Measurements from ENCODE around the gene INSC. TPM values are rescaled to one million over a fixed set of nuclear protein-coding genes. Genes with fewer than 3 reads are reported as not detected.

The INSC gene
- polyA plus RNA-seq, 1 donor from 2014 or later: 0.12 TPM

DNA sequence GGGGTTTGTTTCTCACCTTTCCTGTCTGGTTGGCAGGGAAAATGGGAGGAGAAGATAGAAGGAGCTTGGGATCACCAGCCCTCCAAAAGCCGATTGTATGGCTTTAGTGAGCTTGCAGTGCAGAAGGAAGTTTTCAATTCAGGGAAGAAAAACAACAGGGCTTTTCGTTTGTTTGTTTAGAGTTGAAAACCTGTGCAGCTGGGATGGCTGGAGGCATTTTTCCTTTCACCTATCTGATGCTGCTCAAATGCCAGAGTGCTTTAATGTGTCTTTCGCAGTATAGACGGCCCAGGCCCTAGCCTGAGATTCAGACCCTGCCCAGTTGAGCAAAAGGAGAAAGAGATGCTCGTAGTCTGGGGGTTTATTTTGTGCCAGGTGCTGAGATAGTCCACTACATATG lies 87.9 kb downstream of the INSC start:
- Histone ChIP-seq H3K4me2 (ENCODE audit: low read length) (no peak overlapping the region), H3K9me3 (ENCODE audit: low read length) (no peaks in the 10 kb centered on the region), H3K9ac (ENCODE audit: low read length) (no peak overlapping the region), H3K36me3 (ENCODE audit: insufficient read depth, low read length) (no peaks in the 10 kb centered on the region), H3F3A (ENCODE audit: insufficient read depth, low read length, poor library complexity, severe bottlenecking) (no peaks in the 10 kb centered on the region), H3K9me2 (ENCODE audit: insufficient read depth, low read length) (no peaks in the 10 kb centered on the region), H4K20me1 (ENCODE audit: insufficient read depth) (no peaks in the 10 kb centered on the region), H3K27ac (ENCODE audit: low read length) (no peak overlapping the region), H3K4me3 (ENCODE audit: low read length) (no peak overlapping the region), H2AFZ (ENCODE audit: low read depth, low read length) (no peak overlapping the region), H3K27me3 (ENCODE audit: insufficient read depth, low read depth, low read length) (no peaks in the 10 kb centered on the region), H3K79me2 (replicated peaks; ENCODE audit: insufficient read depth, low read length) (no peaks in the 10 kb centered on the region)
- TF ChIP-seq SMC3 (conservative IDR thresholded peaks at IDR 0.05; ENCODE audit: poor library complexity): no peak
- no peak for TF ChIP-seq MXI1 (conservative IDR thresholded peaks at IDR 0.05; ENCODE audit: poor library complexity, severe bottlenecking)
- no peak for TF ChIP-seq EP300 (conservative IDR thresholded peaks at IDR 0.05; ENCODE audit: poor library complexity, severe bottlenecking)
- no peak for TF ChIP-seq EZH2 (IDR thresholded peaks at IDR 0.05; ENCODE audit: borderline replicate concordance, insufficient read depth, low read length, poor library complexity, severe bottlenecking)
- TF ChIP-seq TAF1 (IDR thresholded peaks at IDR 0.05; ENCODE audit: low read depth): no peak
- TF ChIP-seq, protein P1, sequence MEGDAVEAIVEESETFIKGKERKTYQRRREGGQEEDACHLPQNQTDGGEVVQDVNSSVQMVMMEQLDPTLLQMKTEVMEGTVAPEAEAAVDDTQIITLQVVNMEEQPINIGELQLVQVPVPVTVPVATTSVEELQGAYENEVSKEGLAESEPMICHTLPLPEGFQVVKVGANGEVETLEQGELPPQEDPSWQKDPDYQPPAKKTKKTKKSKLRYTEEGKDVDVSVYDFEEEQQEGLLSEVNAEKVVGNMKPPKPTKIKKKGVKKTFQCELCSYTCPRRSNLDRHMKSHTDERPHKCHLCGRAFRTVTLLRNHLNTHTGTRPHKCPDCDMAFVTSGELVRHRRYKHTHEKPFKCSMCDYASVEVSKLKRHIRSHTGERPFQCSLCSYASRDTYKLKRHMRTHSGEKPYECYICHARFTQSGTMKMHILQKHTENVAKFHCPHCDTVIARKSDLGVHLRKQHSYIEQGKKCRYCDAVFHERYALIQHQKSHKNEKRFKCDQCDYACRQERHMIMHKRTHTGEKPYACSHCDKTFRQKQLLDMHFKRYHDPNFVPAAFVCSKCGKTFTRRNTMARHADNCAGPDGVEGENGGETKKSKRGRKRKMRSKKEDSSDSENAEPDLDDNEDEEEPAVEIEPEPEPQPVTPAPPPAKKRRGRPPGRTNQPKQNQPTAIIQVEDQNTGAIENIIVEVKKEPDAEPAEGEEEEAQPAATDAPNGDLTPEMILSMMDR (IDR thresholded peaks at IDR 0.05; ENCODE audit: poor library complexity, severe bottlenecking): no peak
- TF ChIP-seq, protein P2, sequence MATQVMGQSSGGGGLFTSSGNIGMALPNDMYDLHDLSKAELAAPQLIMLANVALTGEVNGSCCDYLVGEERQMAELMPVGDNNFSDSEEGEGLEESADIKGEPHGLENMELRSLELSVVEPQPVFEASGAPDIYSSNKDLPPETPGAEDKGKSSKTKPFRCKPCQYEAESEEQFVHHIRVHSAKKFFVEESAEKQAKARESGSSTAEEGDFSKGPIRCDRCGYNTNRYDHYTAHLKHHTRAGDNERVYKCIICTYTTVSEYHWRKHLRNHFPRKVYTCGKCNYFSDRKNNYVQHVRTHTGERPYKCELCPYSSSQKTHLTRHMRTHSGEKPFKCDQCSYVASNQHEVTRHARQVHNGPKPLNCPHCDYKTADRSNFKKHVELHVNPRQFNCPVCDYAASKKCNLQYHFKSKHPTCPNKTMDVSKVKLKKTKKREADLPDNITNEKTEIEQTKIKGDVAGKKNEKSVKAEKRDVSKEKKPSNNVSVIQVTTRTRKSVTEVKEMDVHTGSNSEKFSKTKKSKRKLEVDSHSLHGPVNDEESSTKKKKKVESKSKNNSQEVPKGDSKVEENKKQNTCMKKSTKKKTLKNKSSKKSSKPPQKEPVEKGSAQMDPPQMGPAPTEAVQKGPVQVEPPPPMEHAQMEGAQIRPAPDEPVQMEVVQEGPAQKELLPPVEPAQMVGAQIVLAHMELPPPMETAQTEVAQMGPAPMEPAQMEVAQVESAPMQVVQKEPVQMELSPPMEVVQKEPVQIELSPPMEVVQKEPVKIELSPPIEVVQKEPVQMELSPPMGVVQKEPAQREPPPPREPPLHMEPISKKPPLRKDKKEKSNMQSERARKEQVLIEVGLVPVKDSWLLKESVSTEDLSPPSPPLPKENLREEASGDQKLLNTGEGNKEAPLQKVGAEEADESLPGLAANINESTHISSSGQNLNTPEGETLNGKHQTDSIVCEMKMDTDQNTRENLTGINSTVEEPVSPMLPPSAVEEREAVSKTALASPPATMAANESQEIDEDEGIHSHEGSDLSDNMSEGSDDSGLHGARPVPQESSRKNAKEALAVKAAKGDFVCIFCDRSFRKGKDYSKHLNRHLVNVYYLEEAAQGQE (IDR thresholded peaks at IDR 0.05; ENCODE audit: borderline replicate concordance): no peak
- no peak for TF ChIP-seq POLR2AphosphoS5 (IDR thresholded peaks at IDR 0.05)
- TF ChIP-seq RAD21 (conservative IDR thresholded peaks at IDR 0.05): no peak

DNA sequence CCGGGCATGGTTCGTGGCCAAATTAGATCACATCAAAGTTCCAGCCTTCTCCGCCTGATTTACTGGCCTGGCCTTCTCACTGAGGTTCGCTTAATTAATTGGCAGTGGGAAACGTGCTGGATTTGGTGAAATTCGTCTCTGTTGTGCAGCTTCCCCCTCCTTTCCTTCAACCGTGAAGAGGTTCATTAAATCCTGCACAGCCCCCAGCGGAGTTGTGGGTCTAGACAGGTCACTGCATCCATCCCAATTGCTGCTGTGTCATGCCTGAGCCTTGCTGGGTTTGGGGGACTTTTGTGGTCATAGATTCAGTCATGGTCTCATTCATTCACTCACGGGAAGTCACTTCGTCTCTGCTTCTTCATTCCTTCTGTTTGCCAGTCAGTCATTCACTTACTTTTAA lies 90.0 kb downstream of the INSC start:
- no peak for TF ChIP-seq POLR2AphosphoS5 (IDR thresholded peaks at IDR 0.05)
- Histone ChIP-seq H3K27me3 (ENCODE audit: insufficient read depth, low read depth, low read length) (no peaks in the 10 kb centered on the region), H3K4me2 (ENCODE audit: low read length) (no peak overlapping the region), H3K9me2 (ENCODE audit: insufficient read depth, low read length) (no peaks in the 10 kb centered on the region), H3K27ac (ENCODE audit: low read length) (no peak overlapping the region), H3F3A (ENCODE audit: insufficient read depth, low read length, poor library complexity, severe bottlenecking) (no peaks in the 10 kb centered on the region), H4K20me1 (ENCODE audit: insufficient read depth) (no peaks in the 10 kb centered on the region), H3K79me2 (replicated peaks; ENCODE audit: insufficient read depth, low read length) (no peaks in the 10 kb centered on the region), H3K36me3 (ENCODE audit: insufficient read depth, low read length) (no peaks in the 10 kb centered on the region), H3K4me3 (ENCODE audit: low read length) (no peak overlapping the region), H2AFZ (ENCODE audit: low read depth, low read length) (no peak overlapping the region), H3K9ac (ENCODE audit: low read length) (no peak overlapping the region), H3K9me3 (ENCODE audit: low read length) (no peaks in the 10 kb centered on the region)

DNA sequence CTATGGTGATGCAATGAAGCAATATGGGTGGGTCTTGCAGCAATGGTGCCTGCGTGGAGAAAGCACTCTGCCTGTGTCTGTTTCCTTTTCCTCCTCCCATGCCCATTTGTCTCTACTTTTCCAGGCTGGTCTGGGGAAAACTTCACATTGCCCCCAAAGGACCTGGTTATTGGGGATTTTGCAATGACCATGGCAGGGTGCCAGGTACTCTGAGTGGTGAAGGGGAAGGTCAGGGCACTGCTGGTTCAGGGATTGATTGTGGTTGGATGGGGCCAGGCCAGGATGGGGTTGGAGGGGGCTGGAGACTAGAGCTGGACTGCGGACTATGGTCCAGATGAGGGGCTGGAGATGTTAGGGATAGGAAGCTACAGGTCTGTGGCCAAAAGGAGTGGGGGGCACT lies 92.1 kb downstream of the INSC start:
- no peak overlapping the region for H3K4me3 ChIP-seq (ENCODE audit: low read length)
- H3K9me2 ChIP-seq (ENCODE audit: insufficient read depth, low read length): no peaks in the 10 kb centered on the region
- no peaks in the 10 kb centered on the region for H3K36me3 ChIP-seq (ENCODE audit: insufficient read depth, low read length)
- no peak overlapping the region for H3K9ac ChIP-seq (ENCODE audit: low read length)
- no peaks in the 10 kb centered on the region for H3K27me3 ChIP-seq (ENCODE audit: insufficient read depth, low read depth, low read length)
- H3F3A ChIP-seq (ENCODE audit: insufficient read depth, low read length, poor library complexity, severe bottlenecking): no peaks in the 10 kb centered on the region
- H3K79me2 ChIP-seq (replicated peaks; ENCODE audit: insufficient read depth, low read length): no peaks in the 10 kb centered on the region
- H3K27ac ChIP-seq (ENCODE audit: low read length): no peak overlapping the region
- no peaks in the 10 kb centered on the region for H4K20me1 ChIP-seq (ENCODE audit: insufficient read depth)
- H2AFZ ChIP-seq (ENCODE audit: low read depth, low read length): no peak overlapping the region
- H3K9me3 ChIP-seq (ENCODE audit: low read length): no peaks in the 10 kb centered on the region
- TF ChIP-seq, protein P2 (IDR thresholded peaks at IDR 0.05; ENCODE audit: borderline replicate concordance): no peak
- TF ChIP-seq, protein P1 (IDR thresholded peaks at IDR 0.05; ENCODE audit: poor library complexity, severe bottlenecking): no peak
- no peak for TF ChIP-seq EZH2 (IDR thresholded peaks at IDR 0.05; ENCODE audit: borderline replicate concordance, insufficient read depth, low read length, poor library complexity, severe bottlenecking)
- no peak for TF ChIP-seq TAF1 (IDR thresholded peaks at IDR 0.05; ENCODE audit: low read depth)
- TF ChIP-seq RAD21 (conservative IDR thresholded peaks at IDR 0.05): no peak
- TF ChIP-seq MXI1 (conservative IDR thresholded peaks at IDR 0.05; ENCODE audit: poor library complexity, severe bottlenecking): no peak
- no peak for TF ChIP-seq EP300 (conservative IDR thresholded peaks at IDR 0.05; ENCODE audit: poor library complexity, severe bottlenecking)
- no peak for TF ChIP-seq SMC3 (conservative IDR thresholded peaks at IDR 0.05; ENCODE audit: poor library complexity)
- TF ChIP-seq POLR2AphosphoS5 (IDR thresholded peaks at IDR 0.05): no peak
- H3K4me2 ChIP-seq (ENCODE audit: low read length): no peak overlapping the region
